Activated gamma-delta T cell (primary cell): Measurements from ENCODE around the gene CCDC186.
A peak's percentile ranks its signal among the peaks of the same experiment; 100 is the strongest.

Source experiments
- DNase-seq: peaks from one replicate; lab custom pipeline; 2025; lab: John Stamatoyannopoulos, UW
- total RNA-seq, 2 donors: gene quantifications; one replicate each; lab custom pipeline; 2026; lab: John Stamatoyannopoulos, UW

Gene CCDC186
- total RNA-seq, result 137 to 162 reads per million in 2 donors

DNA sequence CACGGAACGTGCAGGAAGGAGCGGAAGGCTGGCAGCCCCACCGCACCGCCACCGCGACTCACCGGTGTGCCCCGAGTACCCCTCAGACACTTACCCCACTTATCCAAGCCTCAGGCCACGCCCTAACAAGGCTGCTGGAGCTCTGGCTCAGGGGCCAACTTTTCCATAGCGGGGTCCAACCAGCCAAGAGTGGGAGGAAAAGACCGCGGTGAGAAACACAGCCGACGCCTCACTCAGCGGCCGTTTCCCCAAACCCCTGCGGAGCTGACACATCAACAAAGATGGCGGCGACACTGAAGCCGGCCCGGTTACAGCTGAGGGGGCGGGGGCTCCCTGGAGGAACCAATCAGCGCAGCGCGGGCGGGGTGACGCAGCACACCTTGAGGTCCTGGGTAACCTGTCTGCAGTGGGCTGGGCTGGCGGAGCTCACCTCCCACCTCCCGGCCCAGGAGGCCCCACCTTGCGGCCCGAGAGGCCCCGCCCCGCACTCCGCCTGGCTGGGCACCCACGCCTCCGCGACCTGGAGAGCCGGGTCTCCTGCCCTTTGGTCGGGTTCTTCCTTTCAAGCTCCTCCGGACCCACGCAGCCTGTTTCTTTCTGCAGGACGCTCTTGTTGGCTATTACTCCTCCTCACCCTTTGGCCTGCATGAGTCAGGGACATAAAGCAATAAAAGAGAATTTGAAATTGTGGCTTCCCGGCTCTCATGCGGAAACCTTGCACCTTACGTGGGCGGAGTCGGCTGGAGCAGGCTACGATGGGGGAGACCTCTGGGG, at the start of gene CCDC186:
Gene CCDC186, minus strand, starts transcription at position 283 of the 774 bp plus-strand sequence. CDS start 10,935 bp downstream, outside the sequence.
- DNase-seq, result peak; percentile 97

- DNase-seq, result no peak
These were observed 49.1 kb upstream of the CCDC186 start for GRCh38 chr10:114223066-114223465.

GRCh38 chr10:114221235-114221634, 47.2 kb upstream of the CCDC186 start:
- DNase-seq, result no peak

- DNase-seq, result no peak
These were observed 46.3 kb upstream of the CCDC186 start for GRCh38 chr10:114220281-114220680.

DNA sequence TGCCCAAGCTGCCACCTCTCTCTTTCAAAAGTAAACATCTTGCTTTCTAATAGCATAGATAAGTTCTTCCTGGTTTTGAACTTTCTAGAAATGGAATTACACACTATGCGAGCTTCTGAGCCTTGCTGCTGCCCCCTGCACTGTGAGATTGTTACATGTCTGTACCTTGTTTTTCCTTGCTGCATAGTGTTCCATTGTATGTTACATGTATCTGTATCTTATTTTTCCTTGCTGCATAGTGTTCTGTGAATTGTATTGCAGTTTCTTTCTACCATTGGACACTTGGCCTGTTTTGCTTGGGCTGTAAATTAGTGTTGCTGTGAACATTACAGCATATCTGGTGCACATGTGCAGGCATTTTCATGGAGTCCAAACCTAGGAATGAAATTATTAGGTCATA, 41.0 kb upstream of the CCDC186 start:
- no peak for DNase-seq

DNA sequence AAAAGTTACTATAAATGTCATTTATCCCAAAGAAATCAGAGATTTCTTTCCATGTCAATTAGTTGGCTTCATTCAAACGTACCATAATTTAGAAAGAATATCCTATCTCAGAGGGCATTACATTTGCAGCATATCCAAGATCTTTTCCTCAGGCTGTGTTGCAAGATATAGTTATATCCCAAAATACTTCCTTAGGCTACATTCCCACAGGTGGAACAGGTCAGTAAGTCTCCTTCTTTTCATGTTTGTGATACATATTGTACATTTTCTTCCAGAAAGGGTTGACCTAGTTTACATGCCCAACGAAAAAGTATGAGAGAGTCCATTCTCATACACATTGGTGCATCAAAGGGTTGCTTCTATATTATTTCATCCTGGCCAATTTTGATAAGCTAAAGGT, 38.1 kb upstream of the CCDC186 start:
- DNase-seq, result no peak

GRCh38 chr10:114208351-114208750, 34.3 kb upstream of the CCDC186 start:
- no peak for DNase-seq

DNA sequence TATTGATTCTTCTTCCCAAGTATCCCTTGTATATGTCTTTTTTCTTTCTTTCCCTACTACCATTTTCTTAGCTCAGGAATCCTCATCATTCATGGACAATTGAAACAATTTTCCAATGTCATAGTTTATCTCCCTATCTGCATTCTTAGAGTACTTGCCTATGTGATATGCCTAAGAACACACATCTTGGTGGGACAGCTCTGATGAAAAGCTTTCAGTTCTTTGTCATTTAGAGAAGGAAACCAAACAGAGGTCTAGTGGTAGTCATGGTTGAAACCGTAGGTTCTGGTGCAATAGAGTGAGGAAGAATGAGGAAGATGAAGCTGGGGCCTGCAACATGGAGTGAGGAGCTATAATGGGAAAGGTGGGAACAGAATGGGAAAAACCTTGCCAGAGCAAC, 33.3 kb upstream of the CCDC186 start:
- DNase-seq, result no peak

DNA sequence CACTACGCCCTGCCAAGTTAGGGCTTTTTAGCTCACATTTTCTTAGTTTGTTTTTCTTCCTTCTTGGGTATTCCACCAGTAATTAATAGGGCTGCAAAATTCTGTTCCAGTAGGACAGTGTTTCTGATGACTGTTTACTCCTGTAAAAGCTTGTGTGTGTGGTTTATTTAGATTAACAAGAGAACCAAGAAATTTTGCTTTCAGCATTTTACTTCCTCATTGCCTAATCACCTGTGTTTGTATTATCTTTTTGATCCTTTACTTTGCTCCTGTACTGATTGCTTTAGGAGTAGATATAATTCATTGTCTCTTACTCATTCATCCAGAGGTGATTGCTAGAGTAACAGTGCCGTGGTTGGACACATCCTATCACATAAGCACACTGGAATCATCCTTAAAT, 32.9 kb upstream of the CCDC186 start:
- DNase-seq, result no peak

DNA sequence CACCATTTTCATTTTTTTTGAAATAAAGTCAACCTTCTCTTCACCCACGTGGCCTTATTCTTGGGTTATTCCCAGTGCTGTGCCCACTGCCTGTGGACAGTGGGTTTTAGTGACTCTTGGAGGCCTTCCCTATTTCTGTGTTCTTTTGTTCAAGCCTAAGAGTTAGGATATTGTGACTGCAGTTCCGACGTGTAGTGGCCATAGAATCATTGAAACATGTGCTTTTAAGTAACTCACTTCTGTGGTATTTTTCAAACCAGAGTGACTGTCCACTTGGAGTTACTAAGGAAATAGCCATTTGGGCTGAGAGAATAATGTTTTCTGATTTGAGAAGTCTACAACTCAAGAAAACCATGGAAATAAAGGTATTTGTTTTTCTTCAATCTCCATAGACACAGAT, 28.8 kb upstream of the CCDC186 start:
- DNase-seq, result no peak

- no peak for DNase-seq
These were observed 25.2 kb upstream of the CCDC186 start for GRCh38 chr10:114199239-114199638.

DNA sequence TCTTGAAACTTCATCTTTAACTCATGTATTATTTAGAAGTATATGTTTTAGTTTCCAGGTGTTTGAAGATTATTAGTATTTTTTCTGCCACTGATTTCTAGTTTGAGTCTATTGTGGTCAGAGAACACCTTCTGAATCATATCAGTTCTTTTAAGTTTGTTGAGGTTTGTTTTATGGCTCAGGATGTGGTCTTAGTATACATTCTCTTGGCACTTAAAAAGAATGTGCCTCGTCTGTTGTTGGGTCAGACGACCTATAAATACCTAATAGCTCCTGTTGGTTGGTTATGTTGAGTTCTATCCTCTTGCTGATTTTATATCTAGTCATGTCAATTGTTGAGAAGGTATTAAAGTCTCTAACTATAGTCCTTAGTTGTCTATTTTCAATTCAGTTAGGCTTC, 21.1 kb upstream of the CCDC186 start:
- no peak for DNase-seq

- no peak for DNase-seq
These were observed 15.7 kb upstream of the CCDC186 start for GRCh38 chr10:114189700-114190099.

DNA sequence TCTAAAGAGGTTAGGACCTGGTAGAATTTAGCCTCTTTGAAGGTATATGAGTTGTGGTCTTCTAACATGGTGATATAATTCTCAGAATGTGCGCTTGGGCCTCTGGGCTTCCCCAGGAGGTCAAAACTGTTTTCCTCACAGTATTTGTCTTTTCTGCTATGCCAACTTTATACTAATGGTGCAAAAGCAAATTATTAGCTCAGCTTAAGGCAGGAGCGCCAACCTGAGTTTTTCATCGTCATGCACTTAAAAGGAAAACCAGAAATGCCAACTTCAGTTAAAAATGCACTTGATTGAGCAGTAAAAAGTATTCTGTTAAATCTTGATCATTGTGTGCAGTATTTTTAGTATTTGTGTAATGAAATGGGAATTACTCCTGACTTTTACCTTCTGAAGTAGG, 14.9 kb upstream of the CCDC186 start:
- no peak for DNase-seq

- no peak for DNase-seq
These were observed 14.0 kb upstream of the CCDC186 start for GRCh38 chr10:114188001-114188400.

DNA sequence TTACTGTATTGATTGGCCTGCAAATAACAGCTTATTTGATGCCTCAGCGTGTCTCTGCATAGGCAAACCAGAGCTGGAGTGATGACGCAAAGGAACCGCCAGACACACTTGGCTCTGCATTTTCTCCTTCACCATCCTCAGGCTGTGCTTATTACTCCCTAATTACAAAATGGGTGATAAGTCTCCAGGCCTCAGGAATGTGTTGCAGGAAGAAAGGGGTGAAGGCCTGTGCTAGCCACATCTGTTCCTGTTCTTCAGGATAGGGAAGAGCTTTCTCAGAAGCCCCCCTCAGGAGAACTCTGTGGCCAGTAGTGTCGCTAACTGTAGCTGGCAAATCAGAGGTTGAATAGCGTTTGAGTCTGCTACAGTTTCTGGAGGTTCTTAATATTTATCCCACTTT, 10.3 kb upstream of the CCDC186 start:
- no peak for DNase-seq

GRCh38 chr10:114183563-114183962, 9.6 kb upstream of the CCDC186 start:
- DNase-seq, result no peak

DNA sequence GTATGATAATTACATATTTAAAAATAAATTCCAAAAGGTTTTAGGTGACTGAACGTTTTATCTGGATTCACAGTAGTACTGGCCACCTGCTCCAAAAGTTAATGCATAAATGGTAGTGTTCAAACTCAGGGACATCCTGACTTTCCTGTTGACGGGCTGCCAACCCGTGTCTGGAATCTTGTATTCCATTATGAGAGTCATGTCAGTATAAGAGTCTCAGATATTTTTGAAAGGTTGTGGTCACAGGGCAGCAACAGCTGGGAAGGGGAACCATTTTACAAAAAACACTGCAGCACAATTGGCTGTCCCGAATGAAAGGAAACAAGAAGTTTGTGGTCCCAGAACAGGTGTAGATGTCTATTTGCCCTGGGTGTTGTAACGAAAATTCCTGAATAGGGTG, 8.0 kb upstream of the CCDC186 start:
- DNase-seq, result no peak

DNA sequence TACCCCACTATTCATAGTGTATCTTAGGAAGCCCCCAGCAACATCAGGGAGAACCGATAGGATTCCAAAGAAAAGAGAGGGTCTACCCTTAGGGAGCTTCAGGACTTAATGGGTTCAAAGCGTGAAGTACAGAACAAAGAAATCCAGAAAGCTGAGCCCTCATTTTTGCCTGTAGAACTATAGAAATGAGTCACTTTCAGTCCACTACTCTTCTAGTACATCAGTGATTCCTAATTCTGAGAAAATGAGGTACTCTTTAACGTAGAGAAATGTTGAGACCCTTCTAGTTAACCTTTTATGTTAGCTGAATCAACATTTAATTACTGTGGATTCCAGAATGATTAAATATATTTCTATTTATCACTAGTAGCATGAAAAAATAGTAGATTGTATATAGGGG, 6.9 kb upstream of the CCDC186 start:
- DNase-seq, result no peak

- no peak for DNase-seq
These were observed 5.7 kb upstream of the CCDC186 start for GRCh38 chr10:114179747-114180146.

DNA sequence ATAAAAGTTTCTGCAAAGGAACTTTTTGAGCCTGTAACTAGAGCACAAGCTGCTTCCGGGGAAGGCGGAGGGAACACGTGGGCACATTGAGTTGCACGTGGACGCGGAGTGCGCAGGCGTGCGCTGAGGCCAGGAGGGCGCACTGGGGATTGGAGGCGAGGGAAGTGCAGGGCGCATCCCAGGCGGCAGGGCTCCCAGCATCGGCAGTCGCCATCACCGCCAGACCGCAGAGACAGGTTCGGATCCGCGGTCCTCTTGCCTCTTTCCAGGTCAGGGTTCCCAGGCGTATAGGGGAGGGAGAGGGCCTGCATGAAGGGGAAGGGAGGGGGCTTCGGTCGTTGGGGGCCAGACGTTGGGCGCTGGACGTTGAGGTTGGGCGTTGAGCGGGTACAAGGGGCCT, 5.1 kb upstream of the CCDC186 start, which contains the start of gene TDRD1:
Gene TDRD1, plus strand, starts transcription at position 206 of the 400 bp plus-strand sequence. CDS start 8,479 bp downstream, outside the sequence.
- DNase-seq, result no peak

DNA sequence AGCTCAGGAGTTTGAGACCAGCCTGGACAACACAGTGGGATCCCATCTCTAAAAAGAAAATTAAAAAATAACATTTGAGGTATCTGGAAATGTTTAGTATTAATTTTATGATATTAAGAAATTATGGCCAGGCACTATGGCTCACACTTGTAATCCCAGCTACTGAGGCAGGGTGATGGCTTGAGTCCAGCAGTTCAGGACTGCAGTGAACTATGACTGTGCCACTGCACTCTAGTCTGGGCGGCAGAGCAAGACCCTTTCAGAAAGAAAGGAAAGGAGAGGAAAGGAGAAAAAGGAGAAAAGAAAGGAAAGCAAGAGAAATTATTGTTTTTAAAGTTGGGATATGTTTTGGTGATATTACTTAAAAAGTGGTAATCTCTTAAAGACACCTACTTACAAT, 2.5 kb upstream of the CCDC186 start:
- DNase-seq, result no peak

DNA sequence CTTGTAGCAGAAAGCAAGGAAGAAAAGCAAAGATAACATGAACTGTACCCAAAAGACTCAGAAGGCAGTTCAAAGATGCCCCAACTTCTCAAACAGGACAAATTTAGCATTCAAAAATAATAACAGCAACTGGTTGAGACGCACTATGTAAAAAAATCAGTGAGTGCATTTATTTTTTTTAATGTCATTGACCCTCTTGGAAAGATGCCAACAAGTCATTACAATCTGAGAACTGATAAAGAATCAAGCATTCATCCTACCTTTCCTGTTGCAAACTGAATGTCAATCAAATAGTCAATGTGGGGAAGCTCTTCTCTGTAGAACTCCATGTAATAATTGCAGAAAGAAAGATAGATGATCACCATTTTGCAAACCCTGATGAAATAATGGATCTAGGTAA, 1.7 kb upstream of the CCDC186 start:
- no peak for DNase-seq

GRCh38 chr10:114174695-114175188, 739 bp upstream of the CCDC186 start:
- no peak for DNase-seq
